Activated effector memory CD4-positive, alpha-beta T cell treated with Interleukin-2 at 50 U/mL for 16 hours (primary cell): ENCODE results near the gene TRERF1.
"Not testable (repeated sequence)": the region's sequence is repeated elsewhere in the genome, so short reads cannot be mapped to it uniquely, and the experiment has no call there.

Experiments
- DNase-seq: peaks from one replicate; pipeline ENCODE4 v3.0.0-alpha.2; 2020

TRERF1 gene, protein sequence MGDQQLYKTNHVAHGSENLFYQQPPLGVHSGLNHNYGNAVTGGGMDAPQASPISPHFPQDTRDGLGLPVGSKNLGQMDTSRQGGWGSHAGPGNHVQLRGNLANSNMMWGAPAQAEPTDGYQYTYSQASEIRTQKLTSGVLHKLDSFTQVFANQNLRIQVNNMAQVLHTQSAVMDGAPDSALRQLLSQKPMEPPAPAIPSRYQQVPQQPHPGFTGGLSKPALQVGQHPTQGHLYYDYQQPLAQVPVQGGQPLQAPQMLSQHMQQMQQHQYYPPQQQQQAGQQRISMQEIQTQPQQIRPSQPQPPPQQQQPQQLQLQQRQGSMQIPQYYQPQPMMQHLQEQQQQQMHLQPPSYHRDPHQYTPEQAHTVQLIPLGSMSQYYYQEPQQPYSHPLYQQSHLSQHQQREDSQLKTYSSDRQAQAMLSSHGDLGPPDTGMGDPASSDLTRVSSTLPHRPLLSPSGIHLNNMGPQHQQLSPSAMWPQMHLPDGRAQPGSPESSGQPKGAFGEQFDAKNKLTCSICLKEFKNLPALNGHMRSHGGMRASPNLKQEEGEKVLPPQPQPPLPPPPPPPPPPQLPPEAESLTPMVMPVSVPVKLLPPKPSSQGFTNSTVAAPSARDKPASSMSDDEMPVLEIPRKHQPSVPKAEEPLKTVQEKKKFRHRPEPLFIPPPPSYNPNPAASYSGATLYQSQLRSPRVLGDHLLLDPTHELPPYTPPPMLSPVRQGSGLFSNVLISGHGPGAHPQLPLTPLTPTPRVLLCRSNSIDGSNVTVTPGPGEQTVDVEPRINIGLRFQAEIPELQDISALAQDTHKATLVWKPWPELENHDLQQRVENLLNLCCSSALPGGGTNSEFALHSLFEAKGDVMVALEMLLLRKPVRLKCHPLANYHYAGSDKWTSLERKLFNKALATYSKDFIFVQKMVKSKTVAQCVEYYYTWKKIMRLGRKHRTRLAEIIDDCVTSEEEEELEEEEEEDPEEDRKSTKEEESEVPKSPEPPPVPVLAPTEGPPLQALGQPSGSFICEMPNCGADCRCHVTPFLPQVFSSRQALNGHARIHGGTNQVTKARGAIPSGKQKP (N-terminal part only)

DNA sequence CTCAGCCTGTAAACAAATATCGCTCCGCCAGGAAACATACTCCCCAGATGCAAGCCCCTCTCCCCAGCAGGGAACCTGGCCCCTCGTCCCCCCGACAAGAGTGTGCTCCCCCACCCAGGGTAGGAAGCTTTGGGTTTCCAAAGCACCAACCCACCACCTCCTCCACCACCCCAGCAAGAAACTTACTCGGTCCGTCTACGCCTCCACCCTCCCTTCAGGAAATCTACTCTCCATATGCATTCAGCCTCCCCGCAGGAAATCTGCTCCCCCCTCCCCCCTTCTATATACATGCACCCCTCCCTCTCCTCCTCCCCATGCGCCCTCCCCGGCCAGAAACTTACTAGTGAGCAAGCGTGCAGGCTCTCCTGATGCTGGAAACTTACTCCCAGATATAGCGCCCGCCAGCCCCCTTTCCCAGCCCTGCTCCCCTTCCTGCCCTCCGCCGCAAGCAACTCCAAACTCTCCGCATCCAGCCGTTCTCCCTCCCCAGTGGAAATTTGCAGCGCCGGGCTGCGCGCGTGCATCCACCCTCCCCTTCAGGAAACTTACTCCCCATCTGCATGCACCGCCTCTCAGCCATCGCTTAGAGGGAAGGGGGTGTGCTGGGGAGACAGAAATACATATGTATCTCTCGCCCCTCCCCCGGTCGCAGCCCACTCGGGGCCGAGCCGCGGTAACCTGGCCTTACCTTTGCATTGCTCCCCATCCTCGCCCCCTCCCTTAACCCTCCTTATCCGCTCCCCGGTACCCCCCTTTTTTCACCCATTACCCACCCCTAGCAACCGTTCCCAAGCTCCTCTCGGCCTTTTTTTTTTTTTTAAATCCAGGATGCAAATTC, at the start of gene TRERF1:
Gene TRERF1 (minus strand): TSS at position 594 of the 838 bp plus-strand sequence. CDS start 182,336 bp downstream, outside the sequence.
- DNase-seq, result peak; percentile 44

DNA sequence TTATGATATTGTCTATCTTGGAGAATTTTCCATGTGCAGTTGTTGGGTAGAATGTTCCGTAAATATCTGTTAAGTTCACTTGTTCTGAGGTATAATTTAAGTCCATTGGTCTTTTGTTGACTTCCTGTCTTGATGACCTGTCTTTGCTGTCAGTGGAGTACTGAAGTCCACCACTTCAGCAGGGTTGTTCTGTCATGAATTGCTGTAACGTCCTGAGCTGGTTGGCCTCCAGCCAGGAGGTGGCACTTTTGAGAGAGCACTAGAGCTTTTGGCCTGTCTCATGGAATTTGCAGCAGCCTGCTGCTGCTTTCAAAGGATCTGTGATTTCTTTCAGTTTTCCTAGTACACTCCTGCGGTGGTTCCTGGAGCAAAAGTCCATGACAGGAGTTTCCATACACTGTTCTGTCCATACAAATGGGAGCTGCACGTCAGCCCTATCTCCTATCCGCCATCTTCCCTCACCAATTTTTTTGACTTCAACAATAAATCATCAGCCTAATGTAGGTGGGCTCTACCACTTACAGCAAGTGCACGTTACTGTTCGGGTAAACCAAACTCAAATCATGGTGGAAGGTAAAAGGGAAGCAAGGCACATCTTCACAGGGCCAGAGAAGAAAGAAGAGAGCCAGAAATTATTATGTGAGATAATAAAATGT, 46.9 kb upstream of the TRERF1 start:
- DNase-seq, result no peak

DNA sequence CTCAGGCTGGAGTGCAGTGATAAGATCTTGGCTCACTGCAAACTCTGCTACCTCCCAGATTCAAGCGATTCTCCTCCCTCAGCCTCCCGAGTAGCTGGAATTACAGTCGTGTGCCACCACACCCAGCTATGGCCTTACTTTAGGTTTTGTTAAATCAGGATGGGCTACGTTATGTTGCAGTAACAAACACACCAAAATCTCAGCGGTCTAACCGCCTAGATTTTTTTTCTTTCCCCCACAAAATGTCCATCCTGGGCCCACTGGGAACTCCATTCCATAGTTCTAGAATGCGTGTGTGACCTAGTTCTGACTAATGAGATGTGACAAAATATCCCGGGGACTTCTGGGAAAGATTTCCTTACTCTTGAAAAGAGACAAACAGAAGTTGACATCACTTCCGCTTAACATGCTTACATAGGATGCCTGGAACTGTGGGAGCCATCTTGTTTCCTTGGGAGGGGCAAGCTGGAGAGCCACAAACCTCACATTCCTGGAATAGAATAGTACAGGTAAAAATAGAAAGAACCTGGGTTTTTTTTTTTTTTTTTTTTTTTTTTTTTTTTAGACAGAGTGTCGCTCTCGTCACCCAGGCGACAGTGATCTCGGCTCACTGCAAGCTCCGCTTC, 42.3 kb upstream of the TRERF1 start:
- no peak for DNase-seq

DNA sequence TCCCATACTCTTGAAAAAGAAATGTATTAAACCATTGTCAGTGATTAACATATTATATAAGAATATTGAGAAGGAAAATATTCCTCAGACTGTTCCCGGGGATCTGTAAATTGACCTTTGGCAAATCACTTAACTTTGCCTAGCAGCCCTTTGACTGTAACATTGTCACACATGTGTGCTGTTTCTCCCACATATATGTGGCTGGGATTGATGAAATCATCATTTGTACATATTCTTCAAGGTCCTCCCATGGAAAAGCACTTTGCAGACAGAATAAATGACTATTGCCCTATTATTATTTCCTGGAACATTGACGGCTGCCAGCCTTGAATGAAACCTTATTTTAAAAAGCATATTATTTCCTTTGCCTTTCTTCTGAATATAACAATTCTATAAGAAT, 36.4 kb upstream of the TRERF1 start:
- DNase-seq, result no peak

DNA sequence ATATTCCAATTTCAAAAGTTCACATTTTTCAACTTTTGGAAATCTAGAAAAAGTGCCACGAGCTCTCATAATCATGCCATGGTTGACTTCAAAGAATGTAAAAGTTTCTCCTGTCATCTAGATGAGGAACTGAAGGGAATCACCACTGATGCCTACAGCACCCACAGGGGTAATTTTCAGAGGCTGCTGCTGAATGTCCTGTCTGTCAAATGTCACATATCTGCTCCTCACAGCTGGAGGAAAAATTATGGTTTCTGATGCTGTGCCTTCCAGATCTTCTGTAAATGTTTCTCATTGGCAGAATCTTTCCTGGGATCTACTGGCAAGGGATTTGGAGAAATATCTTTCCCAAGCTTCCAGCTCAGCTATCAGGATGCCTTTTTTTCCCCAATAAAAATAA, 32.5 kb upstream of the TRERF1 start:
- no peak for DNase-seq

DNA sequence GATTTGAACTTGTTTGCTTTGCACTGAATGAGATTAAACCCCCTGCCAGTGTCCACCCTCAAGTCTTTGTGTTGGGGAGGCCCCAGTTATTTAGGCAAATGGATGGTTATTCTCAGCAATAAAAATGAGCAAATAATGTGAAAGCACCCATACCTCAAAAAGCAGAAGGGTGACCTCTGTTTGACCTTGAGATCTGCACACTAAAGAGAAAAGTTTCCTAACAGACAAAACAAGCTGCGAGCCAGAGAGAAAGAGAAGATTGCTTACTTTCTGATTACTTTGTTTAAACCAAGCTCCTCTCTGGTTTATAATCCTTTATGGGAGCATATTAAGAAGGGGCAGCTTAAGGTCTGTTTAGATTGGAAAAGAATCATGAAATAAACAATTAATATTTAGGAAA, 30.4 kb upstream of the TRERF1 start:
- no peak for DNase-seq

DNA sequence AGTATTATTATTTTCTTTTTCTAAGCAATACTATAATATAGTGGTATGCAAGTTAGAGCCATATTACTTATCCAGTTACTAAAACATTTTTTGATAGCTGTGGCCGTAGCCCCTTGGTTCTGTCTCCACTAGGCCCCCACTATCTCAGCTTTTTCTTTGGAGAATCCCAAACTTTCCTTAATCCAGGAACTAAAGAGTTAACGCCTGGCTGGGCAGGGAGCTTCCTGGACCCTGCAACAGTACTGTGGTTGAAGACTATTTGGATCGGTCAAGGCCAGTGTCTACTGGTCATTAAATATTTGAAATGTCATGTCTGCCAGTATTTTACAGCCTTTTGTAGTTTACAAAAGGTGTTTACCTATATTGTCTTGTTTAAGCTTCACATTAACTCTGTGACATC, 20.0 kb upstream of the TRERF1 start:
- no peak for DNase-seq

DNA sequence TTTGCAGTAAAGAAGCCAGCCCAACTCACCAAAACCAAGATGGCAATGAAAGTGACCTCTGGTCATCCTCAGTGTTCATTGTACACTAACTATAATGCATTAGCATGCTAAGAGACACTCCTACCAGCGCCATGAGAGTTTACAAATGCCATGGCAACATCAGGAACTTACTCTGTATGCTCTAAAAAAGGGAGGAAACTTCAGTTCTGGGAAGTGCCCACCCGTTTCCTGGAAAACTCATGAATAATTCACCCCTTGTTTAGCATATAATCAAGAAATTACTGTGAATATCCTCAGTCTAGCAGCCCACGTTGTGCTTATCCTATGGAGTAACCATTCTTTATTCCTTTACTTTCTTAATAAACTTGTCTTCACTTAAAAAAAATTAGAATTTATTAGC, 19.4 kb upstream of the TRERF1 start:
- DNase-seq, result no peak

DNA sequence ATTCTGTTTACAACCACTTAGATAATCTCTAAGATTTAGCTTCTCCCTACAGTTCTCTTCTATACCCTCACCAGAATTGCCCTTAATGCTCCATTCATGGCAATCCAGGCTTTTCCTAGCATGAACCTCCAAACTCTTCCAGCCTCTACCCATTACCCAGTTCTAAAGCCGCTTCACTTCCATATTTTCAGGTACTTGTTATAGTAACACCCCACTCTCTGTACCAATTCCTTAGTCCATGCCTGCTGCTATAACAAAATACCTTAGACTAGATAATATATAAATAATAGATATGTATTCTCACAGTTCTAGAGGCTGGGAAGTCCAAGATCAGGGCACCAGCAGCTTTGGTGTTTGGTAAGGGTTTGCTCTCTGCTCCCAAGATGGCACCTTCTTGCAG, 16.5 kb upstream of the TRERF1 start:
- DNase-seq, result no peak

DNA sequence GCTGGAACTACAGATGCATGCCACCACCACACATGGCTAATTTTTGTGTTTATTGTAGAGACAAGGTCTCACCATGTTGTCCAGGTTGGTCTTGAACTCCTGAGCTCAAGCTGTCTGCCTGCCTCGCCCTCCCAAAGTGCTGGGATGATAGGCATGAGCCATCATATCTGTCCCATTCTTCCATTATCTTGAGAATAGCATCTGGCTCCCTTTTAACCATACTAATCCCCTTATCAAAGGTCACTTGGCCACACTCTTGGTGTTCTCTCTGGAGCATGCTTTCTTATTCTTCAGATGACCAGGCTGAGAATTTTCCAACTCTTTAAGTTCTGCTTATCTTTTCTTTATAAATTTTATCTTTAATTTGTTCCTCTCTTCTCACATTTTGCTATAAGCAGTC, 15.9 kb upstream of the TRERF1 start:
- DNase-seq, result no peak

DNA sequence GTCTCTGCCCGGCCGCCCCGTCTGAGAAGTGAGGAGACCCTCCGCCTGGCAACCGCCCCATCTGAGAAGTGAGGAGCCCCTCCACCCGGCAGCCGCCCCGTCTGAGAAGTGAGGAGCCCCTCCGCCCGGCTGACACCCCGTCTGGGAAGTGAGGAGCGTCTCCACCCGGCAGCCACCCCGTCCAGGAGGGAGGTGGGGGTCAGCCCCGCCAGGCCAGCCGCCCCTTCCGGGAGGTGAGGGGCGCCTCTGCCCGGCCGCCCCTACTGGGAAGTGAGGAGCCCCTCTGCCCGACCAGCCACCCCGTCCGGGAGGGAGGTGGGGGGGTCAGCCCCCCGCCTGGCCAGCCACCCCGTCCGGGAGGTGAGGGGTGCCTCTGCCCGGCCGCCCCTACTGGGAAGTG, 14.7 kb upstream of the TRERF1 start:
- not testable (repeated sequence) for DNase-seq

DNA sequence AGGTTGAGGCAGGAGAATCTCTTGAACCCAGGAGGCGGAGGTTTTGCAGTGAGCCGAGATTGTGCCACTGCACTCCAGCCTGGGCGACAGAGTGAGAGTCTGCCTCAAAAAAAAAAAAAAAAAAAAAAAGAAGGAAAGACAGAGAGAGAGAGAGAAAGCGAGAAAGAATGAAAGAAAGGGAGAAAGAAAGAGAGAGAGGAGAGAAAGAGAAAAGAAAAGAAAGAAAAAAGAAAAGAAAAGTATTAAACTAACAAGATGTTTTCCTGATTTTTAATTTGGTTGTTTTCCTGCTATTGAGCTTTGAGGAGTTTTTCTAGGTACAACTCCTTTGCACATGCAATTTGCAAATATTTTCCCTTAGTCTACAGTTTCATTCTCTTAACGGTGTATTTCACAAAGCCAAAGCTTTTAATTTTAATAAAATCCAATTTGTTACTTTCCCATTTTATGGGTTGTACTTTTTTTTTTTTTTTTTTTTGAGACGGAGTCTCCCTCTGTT, 10.8 kb upstream of the TRERF1 start:
- DNase-seq, result no peak

DNA sequence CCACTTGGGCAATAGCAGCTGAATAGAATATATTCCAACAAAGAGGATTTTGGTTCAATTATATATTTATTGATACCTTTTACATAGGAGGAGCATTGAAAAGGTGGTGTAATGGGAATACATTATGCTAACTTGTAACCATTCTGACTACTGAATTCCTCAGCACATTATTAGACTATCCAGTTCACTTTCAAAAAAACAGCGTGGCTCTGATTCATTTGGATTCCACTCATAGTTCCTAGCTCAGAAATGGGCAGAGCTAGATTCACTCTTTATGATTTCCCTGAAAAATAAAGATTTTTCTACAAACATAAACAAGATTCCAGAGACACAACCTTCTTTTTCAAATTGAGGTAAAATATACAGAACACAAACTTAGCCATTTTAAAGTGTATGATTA, 9.2 kb upstream of the TRERF1 start:
- no peak for DNase-seq

DNA sequence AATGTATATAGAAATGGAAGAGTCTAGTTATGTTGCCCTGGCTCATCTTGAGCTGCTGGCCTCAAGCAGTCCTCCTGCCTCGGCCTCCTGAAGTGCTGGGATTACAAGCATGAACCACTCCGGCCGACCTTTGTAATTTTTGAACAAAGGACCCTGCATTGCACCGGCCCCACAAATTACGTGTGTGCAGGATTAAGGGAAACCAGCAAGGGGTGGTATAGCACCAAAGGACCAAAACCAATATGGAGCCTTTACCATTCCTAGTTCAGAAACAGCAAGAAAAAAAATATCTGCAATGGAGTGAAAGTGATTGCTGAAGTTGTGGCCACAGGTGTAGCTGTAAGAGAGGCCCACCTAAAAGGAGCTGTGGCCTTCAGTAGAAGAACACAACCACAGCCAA, 8.2 kb upstream of the TRERF1 start:
- no peak for DNase-seq

DNA sequence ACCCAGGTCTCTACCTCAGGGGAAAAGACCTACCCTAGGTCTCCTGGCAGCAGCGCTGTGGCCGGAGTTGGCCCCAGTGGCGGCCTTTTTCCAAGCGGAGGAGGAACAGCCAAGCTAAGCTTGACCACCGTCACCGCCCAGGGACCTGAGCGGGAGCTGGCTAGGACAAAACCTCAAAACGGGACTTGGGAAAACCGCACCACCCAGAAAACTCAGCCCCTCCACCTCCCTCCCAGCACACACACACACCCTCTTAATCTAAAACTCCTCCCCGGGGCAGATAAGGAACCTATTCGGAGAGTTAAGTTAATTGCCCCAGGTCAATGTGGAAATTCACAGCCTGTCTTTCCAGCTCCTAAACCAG, 2.7 kb upstream of the TRERF1 start:
- DNase-seq, result no peak

DNA sequence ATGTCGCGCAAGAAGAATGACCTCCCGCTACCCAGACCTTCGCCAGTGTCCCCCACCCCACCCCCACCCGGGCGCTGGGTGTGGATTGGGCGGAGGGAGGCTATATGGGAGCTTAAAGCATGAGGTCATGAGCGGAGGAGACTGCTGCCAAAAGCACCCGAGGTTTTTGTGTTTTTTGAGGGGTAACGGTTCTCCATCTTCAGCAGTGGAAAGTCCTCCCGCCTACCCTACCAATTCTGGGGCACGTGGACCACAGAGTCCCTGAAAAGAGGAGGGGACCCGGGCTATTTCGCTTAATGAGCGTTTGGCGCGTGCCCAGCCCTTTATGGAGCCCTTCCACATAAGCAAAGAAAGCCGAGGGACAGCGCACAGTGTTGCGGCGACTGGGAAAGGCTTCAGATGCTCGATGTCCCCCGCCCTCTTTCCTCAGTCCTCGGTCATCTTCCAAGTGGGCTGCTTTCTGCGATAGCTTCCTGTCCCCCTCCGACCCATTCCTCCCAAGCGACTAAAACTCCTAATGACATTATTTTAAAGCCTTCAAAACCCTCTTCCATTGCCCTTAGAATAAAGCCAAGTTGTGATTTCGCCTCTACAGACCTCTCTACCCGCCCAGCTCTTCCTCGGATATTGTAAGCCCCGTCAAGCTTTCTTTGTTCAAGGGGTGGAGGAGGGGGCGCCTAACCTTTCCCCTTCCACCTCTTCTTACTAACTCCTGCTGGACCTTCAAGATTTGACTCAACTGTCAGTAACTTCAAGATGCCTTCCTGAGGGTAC, 2.1 kb upstream of the TRERF1 start:
- no peak for DNase-seq

DNA sequence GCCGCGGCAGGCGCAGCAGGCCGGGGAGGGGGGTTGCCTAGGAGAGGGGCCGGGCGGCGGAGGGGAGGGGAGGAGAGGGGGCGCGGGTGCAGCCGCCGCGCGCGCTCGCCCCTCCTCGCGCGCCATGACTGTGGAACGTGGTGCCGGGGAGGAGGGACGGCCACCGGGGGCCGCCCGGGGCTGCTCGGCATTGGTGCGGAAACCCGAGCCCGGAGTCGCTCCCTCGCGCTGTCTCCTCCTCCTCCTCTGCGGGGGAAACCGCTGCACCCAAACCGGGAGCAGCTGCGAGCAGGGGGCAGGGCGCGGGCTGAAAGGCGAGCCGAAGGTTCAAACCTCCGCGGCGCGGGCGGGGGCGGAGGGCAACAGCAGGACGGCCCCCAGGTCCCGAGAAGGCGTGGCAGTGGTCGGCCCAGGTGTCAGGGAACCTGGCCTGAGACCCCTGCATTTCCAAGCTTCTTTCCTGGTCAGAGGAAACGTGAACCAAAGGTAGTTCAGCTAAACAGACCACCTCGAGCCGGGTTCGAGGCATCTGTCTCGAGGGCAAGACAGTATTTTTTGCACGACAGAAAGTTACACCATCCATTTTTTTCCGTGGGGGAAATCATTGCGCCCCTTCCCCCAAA, 1.4 kb upstream of the TRERF1 start:
- DNase-seq, result peak; percentile 70

DNA sequence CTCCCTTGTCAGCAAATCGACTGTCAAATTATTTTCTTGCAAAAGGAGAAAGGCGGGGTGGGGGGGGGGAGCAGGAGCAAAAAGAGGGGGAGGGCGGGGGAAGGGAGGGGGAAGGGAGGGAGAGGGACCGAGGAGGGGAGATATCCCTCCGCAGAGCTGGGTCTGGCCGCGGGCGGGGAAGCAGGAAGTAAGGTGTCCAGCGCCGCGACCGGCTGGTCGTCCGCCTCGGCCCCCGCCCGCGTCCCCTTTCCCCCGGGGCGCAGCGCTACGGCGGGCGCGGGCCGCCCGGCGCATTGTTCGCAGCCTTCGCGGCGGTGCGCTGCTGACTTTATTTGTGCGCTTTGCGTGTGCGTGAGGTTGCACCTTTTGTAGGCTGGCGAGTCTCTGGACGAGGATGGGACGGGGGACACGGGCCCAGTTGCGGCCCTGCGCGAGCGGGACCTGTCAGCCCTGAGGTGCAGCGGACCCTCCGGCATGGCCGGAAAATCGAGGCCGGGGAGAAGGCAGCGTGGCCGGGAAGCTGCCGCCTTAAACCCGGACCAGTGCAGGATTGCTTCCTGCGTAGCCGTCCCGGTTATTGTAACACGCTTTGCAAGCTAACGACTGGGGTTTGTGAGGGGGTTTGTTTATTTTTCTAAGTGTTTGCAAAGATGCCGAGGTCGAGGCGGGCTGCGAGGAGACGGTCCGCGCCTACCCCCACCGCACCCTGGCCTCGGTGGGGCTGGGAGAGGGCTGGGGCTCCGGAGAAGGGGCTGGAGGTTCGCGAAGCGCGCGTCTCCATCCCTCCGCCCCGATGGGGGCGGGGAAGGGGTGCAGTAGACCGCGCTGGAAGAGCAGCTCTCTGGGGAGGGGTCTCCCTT, 675 bp upstream of the TRERF1 start:
- DNase-seq, result peak; percentile 53
